Stimulated activated effector memory CD8-positive, alpha-beta T cell treated with anti-CD3 and anti-CD28 coated beads, Interleukin-12 subunit alpha, Interleukin-12 subunit beta, amount 100 ng/mL, for 72 hours (primary cell): ENCODE results near the gene SIGLEC12.
"Not testable (repeated sequence)": the region's sequence is repeated elsewhere in the genome, so short reads cannot be mapped to it uniquely, and the experiment has no call there.

Source experiments
- ATAC-seq: fragments of 150-1000 bp; cut with Tn5 transposase; 2 replicates; pipeline ENCODE4 v1.10.0; 2021
- DNase-seq, 2 donors: peaks; one replicate each; pipeline ENCODE4 v3.0.0; 2021 to 2022; ENCODE audit warnings: low spot score in 2 of 2
- H3K27ac Mint-ChIP-seq: one replicate; pipeline ENCODE4 v1.8.0; 2022; ENCODE audit warnings: mild to moderate bottlenecking, mixed read lengths
- H3K36me3 Mint-ChIP-seq: one replicate; pipeline ENCODE4 v1.8.0; 2022; ENCODE audit warnings: mild to moderate bottlenecking, mixed read lengths
- H3K4me1 Mint-ChIP-seq: one replicate; pipeline ENCODE4 v1.8.0; 2022; ENCODE audit warnings: mixed read lengths
- H3K4me3 Mint-ChIP-seq: one replicate; pipeline ENCODE4 v1.8.0; 2022; ENCODE audit warnings: mild to moderate bottlenecking, mixed read lengths
- H3K9me3 Mint-ChIP-seq: one replicate; pipeline ENCODE4 v1.8.0; 2022; ENCODE audit warnings: mixed read lengths

SIGLEC12 gene

GRCh38 chr19:51460164-51460992 lies 41.2 kb downstream of the SIGLEC12 start:
- Mint-ChIP-seq H3K36me3 (no peaks in the 10 kb centered on the region), H3K9me3 (no peaks in the 10 kb centered on the region), H3K4me1 (peaks cover 24% of the 10 kb centered on the region), H3K4me3 (no peak overlapping the region), H3K27ac (peak overlapping the region; percentile 29)
- ATAC-seq (no peak), DNase-seq (no peak)

GRCh38 chr19:51458899-51459505 lies 42.6 kb downstream of the SIGLEC12 start:
- Mint-ChIP-seq H3K27ac (no peak overlapping the region), H3K4me3 (no peak overlapping the region), H3K9me3 (no peaks in the 10 kb centered on the region), H3K36me3 (no peaks in the 10 kb centered on the region), H3K4me1 (peaks cover 24% of the 10 kb centered on the region)
- ATAC-seq (no peak), DNase-seq (no peak)

- DNase-seq (no peak), ATAC-seq (no peak)
- H3K36me3 Mint-ChIP-seq: no peaks in the 10 kb centered on the region
- H3K9me3 Mint-ChIP-seq: no peaks in the 10 kb centered on the region
- peak within 1 kb of the TSS; percentile 6 for H3K27ac Mint-ChIP-seq
- no peak within 1 kb of the TSS for H3K4me3 Mint-ChIP-seq
- H3K4me1 Mint-ChIP-seq: peaks cover 19% of the 10 kb centered on the region
Observed at GRCh38 chr19:51458051-51458645, 43.5 kb downstream of the SIGLEC12 start, which contains the start of gene SIGLEC8. SIGLEC8 (minus strand) TSS chr19:51458454; CDS start chr19:51458387, 67 bp downstream.

GRCh38 chr19:51457351-51458013 lies 44.1 kb downstream of the SIGLEC12 start:
- no peaks in the 10 kb centered on the region for H3K9me3 Mint-ChIP-seq
- peak overlapping the region; percentile 6 for H3K27ac Mint-ChIP-seq
- DNase-seq (no peak), ATAC-seq (no peak)
- H3K4me3 Mint-ChIP-seq: no peak overlapping the region
- H3K4me1 Mint-ChIP-seq: peaks cover 14% of the 10 kb centered on the region
- no peaks in the 10 kb centered on the region for H3K36me3 Mint-ChIP-seq

- DNase-seq (no peak), ATAC-seq (no peak)
- Mint-ChIP-seq H3K4me1 (peaks cover 10% of the 10 kb centered on the region), H3K27ac (no peak overlapping the region), H3K36me3 (no peaks in the 10 kb centered on the region), H3K4me3 (no peak overlapping the region), H3K9me3 (peaks cover 3% of the 10 kb centered on the region)
Observed at GRCh38 chr19:51456541-51457290, 44.9 kb downstream of the SIGLEC12 start.

- ATAC-seq (peak; percentile 58), DNase-seq (no peak)
Observed at GRCh38 chr19:51450730-51451307, 50.8 kb downstream of the SIGLEC12 start.

GRCh38 chr19:51448411-51449016 lies 53.1 kb downstream of the SIGLEC12 start:
- DNase-seq (peak in 1 of 2 donors; percentile 71), ATAC-seq (peak; percentile 89)
- Mint-ChIP-seq H3K27ac (peak overlapping the region; percentile 52), H3K9me3 (peaks cover 10% of the 10 kb centered on the region), H3K36me3 (peaks cover 6% of the 10 kb centered on the region), H3K4me1 (peaks cover 40% of the 10 kb centered on the region), H3K4me3 (peak overlapping the region; percentile 55)

More at GRCh38 chr19:51450730-51451307, 50.8 kb downstream of the SIGLEC12 start:
- Mint-ChIP-seq H3K9me3 (peaks cover 10% of the 10 kb centered on the region), H3K27ac (peak overlapping the region; percentile 36), H3K36me3 (peaks cover 6% of the 10 kb centered on the region), H3K4me3 (no peak overlapping the region), H3K4me1 (peaks cover 33% of the 10 kb centered on the region)

- peaks cover 43% of the 10 kb centered on the region for H3K4me1 Mint-ChIP-seq
- DNase-seq (no peak), ATAC-seq (no peak)
- H3K4me3 Mint-ChIP-seq: peak overlapping the region; percentile 55
- H3K27ac Mint-ChIP-seq: peak overlapping the region; percentile 52
- H3K9me3 Mint-ChIP-seq: peaks cover 10% of the 10 kb centered on the region
- peaks cover 6% of the 10 kb centered on the region for H3K36me3 Mint-ChIP-seq
Observed at GRCh38 chr19:51448011-51448410, 53.6 kb downstream of the SIGLEC12 start.

- Mint-ChIP-seq H3K36me3 (peaks cover 11% of the 10 kb centered on the region), H3K4me1 (peaks cover 48% of the 10 kb centered on the region), H3K9me3 (peaks cover 10% of the 10 kb centered on the region), H3K4me3 (peak overlapping the region; percentile 55), H3K27ac (peak overlapping the region; percentile 52)
- ATAC-seq, DNase-seq: not testable (repeated sequence)
Observed at GRCh38 chr19:51447510-51447909, 54.1 kb downstream of the SIGLEC12 start.

- peaks cover 59% of the 10 kb centered on the region for H3K4me1 Mint-ChIP-seq
- ATAC-seq: peak; percentile 94
- H3K4me3 Mint-ChIP-seq: peak overlapping the region; percentile 77
- DNase-seq: peak; percentile 72 to 95
- H3K27ac Mint-ChIP-seq: peak overlapping the region; percentile 98
- H3K36me3 Mint-ChIP-seq: peaks cover 23% of the 10 kb centered on the region
- H3K9me3 Mint-ChIP-seq: peaks cover under 1% of the 10 kb centered on the region
Observed at GRCh38 chr19:51441410-51442390, 59.9 kb downstream of the SIGLEC12 start.
